HepG2 (cell line): ENCODE results near the gene SKI. TPM values are rescaled to one million over a fixed set of nuclear protein-coding genes. Genes with fewer than 3 reads are reported as not detected.

ENCODE experiments used
- CAMTA2 ChIP-seq: sonication (generic); formaldehyde crosslinking; IDR thresholded peaks from 2 replicates; pipeline ENCODE4 v1.4.0; 2020; ENCODE audit warnings: mild to moderate bottlenecking, missing genetic modification reagents, borderline replicate concordance
- CBX5 ChIP-seq: sonication (generic); formaldehyde crosslinking; IDR thresholded peaks from 2 replicates; pipeline ENCODE4 v1.4.0; 2020; ENCODE audit warnings: missing genetic modification reagents, borderline replicate concordance
- DNMT1 ChIP-seq: sonication (generic); formaldehyde crosslinking; IDR thresholded peaks from 2 replicates; pipeline ENCODE4 v1.5.1; 2020; ENCODE audit warnings: mild to moderate bottlenecking, missing genetic modification reagents
- EEA1 ChIP-seq: sonication (generic); formaldehyde crosslinking; IDR thresholded peaks from 2 replicates; pipeline ENCODE4 v1.5.1; 2020; ENCODE audit warnings: mild to moderate bottlenecking, missing genetic modification reagents, borderline replicate concordance
- ERF ChIP-seq: IDR thresholded peaks from 2 replicates; pipeline ENCODE4 v1.6.1; 2018; ENCODE audit warnings: missing biosample characterization, missing genetic modification reagents
- HDAC1 ChIP-seq: sonication (generic); formaldehyde crosslinking; IDR thresholded peaks from 2 replicates; pipeline ENCODE4 v1.5.1; 2020; ENCODE audit warnings: mild to moderate bottlenecking, missing genetic modification reagents
- HDAC6 ChIP-seq: fragments of 200-600 bp; sonication (generic); IDR thresholded peaks from 2 replicates; pipeline ENCODE4 v1.7.0; 2017; ENCODE audit warnings: mild to moderate bottlenecking, antibody characterized with exemption, low read length, low read depth
- HNRNPK ChIP-seq: fragments of 200-400 bp; formaldehyde crosslinking; IDR thresholded peaks from 2 replicates; pipeline ENCODE4 v1.6.1; 2018; ENCODE audit warnings: low read length, low read depth, moderate library complexity, mild to moderate bottlenecking; ENCODE audit not compliant: poor library complexity, severe bottlenecking
- HNRNPUL1 ChIP-seq: fragments of 200-400 bp; formaldehyde crosslinking; IDR thresholded peaks from 2 replicates; pipeline ENCODE4 v1.6.1; 2017; ENCODE audit warnings: low read depth, mild to moderate bottlenecking, low read length, moderate library complexity
- MBD4 ChIP-seq: IDR thresholded peaks from 2 replicates; pipeline ENCODE4 v1.6.1; 2012; ENCODE audit warnings: low read length, inconsistent platforms, borderline replicate concordance
- MED13 ChIP-seq: sonication (generic); formaldehyde crosslinking; IDR thresholded peaks from 2 replicates; pipeline ENCODE4 v1.5.0; 2020; ENCODE audit warnings: missing genetic modification reagents
- PCBP2 ChIP-seq: fragments of 200-400 bp; formaldehyde crosslinking; optimal IDR thresholded peaks from 2 replicates; pipeline ENCODE3; 2018; ENCODE audit warnings: low read length, low read depth; ENCODE audit not compliant: poor library complexity, severe bottlenecking
- POLR2A ChIP-seq, 2 experiments: IDR thresholded peaks; 2 replicates each; pipeline ENCODE4 v1.6.1; 2011; ENCODE audit warnings: low read depth in 2 of 2, low read length in 2 of 2, mild to moderate bottlenecking in 1 of 2, moderate library complexity in 1 of 2; ENCODE audit not compliant: insufficient read depth in 1 of 2
- POLR2G ChIP-seq: fragments of 200-400 bp; formaldehyde crosslinking; IDR thresholded peaks from 2 replicates; pipeline ENCODE4 v1.6.1; 2018; ENCODE audit warnings: mild to moderate bottlenecking, low read depth, low read length, moderate library complexity
- SMARCC2 ChIP-seq: fragments of 450-650 bp; IDR thresholded peaks from 2 replicates; pipeline ENCODE4 v1.6.1; 2017; ENCODE audit warnings: antibody characterized with exemption, mild to moderate bottlenecking
- ZFP1 ChIP-seq: IDR thresholded peaks from 2 replicates; pipeline ENCODE4 v1.6.1; 2016
- ZFYVE20 ChIP-seq: sonication (generic); formaldehyde crosslinking; IDR thresholded peaks from 2 replicates; pipeline ENCODE4 v1.8.0; 2023; ENCODE audit warnings: low read depth, mild to moderate bottlenecking, moderate library complexity, missing genetic modification reagents, borderline replicate concordance
- ZNF160 ChIP-seq: sonication (generic); formaldehyde crosslinking; IDR thresholded peaks from 2 replicates; pipeline ENCODE4 v1.8.0; 2022; ENCODE audit warnings: mild to moderate bottlenecking, inconsistent platforms, missing genetic modification reagents
- ZNF558 ChIP-seq: sonication (generic); formaldehyde crosslinking; IDR thresholded peaks from 2 replicates; pipeline ENCODE4 v1.9.0; 2022; ENCODE audit warnings: mild to moderate bottlenecking, missing genetic modification reagents, borderline replicate concordance
- ZNF737 ChIP-seq: sonication (generic); formaldehyde crosslinking; IDR thresholded peaks from 2 replicates; pipeline ENCODE4 v1.5.0; 2020; ENCODE audit warnings: missing genetic modification reagents, mild to moderate bottlenecking, borderline replicate concordance
- ZNF747 ChIP-seq: sonication (generic); formaldehyde crosslinking; IDR thresholded peaks from 2 replicates; pipeline ENCODE4 v1.8.1; 2023; ENCODE audit warnings: missing genetic modification reagents, mild to moderate bottlenecking, borderline replicate concordance
- polyA plus RNA-seq, 8 experiments: library from polyadenylated mRNA; depleted of rRNA in 3 of 8; stranded (reverse) in 7 of 8; unstranded in 1 of 8; fragments of >200 nt; fragmentation: Illumina TruSeq in 4 of 8; extraction: Trizol in 4 of 8; gene quantifications; 2 replicates each; pipeline versions ENCODE4 v1.2.1 to v1.2.3, GENCODE V29; 2011 to 2016; ENCODE audit warnings: low read depth in 4 of 8, missing spikeins in 1 of 8, mixed read lengths in 1 of 8; ENCODE audit not compliant: insufficient read depth in 1 of 8
- total RNA-seq, 5 experiments: library from RNA; depleted of rRNA; stranded (reverse); fragments of >200 nt; fragmentation: Illumina TruSeq; extraction: Trizol; gene quantifications; 2 replicates each; pipeline ENCODE4 v1.2.3, GENCODE V29; 2016; ENCODE audit warnings: low read depth in 1 of 5
- TF ChIP-seq, protein P1 (sequence below): sonication (generic); formaldehyde crosslinking; IDR thresholded peaks from 2 replicates; pipeline ENCODE4 v1.5.0; 2020; ENCODE audit warnings: mild to moderate bottlenecking, missing genetic modification reagents
- TF ChIP-seq, protein P2 (sequence below): sonication (generic); formaldehyde crosslinking; IDR thresholded peaks from 2 replicates; pipeline ENCODE4 v1.4.0; 2020; ENCODE audit warnings: mild to moderate bottlenecking, missing genetic modification reagents
- TF ChIP-seq, protein P3 (sequence below): sonication (generic); formaldehyde crosslinking; IDR thresholded peaks from 2 replicates; pipeline ENCODE4 v1.9.0; 2022; ENCODE audit warnings: low read depth, missing genetic modification reagents
- TF ChIP-seq, protein P4 (sequence below): sonication (generic); formaldehyde crosslinking; IDR thresholded peaks from 2 replicates; pipeline ENCODE4 v1.4.0; 2020; ENCODE audit warnings: mild to moderate bottlenecking, missing genetic modification reagents
- TF ChIP-seq, protein P5 (sequence below): IDR thresholded peaks from 2 replicates; pipeline ENCODE4 v1.6.1; 2012; ENCODE audit warnings: inconsistent platforms

The SKI gene
- total and polyA plus RNA-seq, 2 of the 13 experiments (the other 11 are each of a cell fraction or from before 2014, with no cell fraction given): 4.7 to 6.9 TPM

DNA sequence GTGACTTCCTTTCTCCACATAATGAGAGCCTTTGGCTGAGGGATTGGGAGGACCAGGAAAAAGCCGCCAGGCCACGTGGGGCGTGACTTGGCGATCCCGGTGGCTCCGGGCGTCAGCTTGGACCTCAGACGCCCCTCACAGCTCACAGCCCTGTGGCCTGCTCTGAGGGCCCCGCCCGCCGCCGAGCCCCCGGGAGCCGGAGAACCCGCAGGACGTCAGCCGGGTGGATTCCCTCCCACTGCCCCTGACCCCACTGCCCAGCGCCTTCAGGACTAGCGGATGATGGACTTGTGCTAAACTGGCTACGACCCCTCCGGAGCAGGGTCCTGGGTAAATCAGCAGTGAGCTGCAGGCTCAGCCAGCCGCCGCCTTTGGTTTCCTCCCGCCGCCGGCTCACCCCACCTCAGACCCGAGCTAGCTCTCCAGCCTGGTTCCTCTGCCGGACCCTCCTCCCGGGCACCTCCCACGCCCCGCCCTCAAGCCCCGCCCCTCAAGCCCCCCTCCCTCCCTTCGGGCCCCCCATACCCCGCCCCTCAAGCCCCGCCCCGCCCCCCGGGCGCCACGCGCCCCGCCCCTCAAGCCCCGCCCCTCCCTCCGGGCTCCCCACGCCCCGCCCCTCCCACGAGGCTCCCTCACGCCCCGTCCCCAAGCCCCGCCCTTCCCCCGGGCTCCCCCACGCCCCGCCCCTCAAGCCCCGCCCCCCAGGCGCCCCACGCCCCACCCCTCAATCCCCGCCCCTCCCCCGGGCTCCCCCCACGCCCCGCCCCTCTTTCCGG, 23.5 kb upstream of the SKI start (continued):
- TF ChIP-seq, protein P1, sequence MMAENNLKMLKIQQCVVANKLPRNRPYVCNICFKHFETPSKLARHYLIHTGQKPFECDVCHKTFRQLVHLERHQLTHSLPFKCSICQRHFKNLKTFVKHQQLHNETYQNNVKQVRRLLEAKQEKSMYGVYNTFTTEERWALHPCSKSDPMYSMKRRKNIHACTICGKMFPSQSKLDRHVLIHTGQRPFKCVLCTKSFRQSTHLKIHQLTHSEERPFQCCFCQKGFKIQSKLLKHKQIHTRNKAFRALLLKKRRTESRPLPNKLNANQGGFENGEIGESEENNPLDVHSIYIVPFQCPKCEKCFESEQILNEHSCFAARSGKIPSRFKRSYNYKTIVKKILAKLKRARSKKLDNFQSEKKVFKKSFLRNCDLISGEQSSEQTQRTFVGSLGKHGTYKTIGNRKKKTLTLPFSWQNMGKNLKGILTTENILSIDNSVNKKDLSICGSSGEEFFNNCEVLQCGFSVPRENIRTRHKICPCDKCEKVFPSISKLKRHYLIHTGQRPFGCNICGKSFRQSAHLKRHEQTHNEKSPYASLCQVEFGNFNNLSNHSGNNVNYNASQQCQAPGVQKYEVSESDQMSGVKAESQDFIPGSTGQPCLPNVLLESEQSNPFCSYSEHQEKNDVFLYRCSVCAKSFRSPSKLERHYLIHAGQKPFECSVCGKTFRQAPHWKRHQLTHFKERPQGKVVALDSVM: no peak
- TF ChIP-seq ZNF747 (CRISPR knock-in tag) (no peak), MBD4 (no peak), HNRNPK (peak; percentile 88), ZNF737 (CRISPR knock-in tag) (no peak), EEA1 (CRISPR knock-in tag) (no peak), ZFP1 (CRISPR knock-in tag) (no peak), SMARCC2 (no peak), ERF (peak; percentile 53), ZFYVE20 (CRISPR knock-in tag) (no peak), POLR2A (IDR thresholded peaks at IDR 0.05; ENCODE audit: insufficient read depth in 1 of 2, low read depth in 2 of 2, low read length in 2 of 2) (no peak), CBX5 (CRISPR knock-in tag) (no peak), HDAC6 (no peak), POLR2G (peak; percentile 51; the same call in 1 of the 2 replicates), ZNF558 (0 out of 2 replicates have a peak, but pooled peaks have one; percentile 29), PCBP2 (no peak), HNRNPUL1 (no peak), HDAC1 (CRISPR knock-in tag) (peak; percentile 50; the same call in 1 of the 2 replicates), MED13 (CRISPR knock-in tag) (no peak), DNMT1 (CRISPR knock-in tag) (no peak), ZNF160 (CRISPR knock-in tag) (no peak), CAMTA2 (CRISPR knock-in tag) (no peak)
- TF ChIP-seq, protein P2, sequence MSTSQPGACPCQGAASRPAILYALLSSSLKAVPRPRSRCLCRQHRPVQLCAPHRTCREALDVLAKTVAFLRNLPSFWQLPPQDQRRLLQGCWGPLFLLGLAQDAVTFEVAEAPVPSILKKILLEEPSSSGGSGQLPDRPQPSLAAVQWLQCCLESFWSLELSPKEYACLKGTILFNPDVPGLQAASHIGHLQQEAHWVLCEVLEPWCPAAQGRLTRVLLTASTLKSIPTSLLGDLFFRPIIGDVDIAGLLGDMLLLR: peak; percentile 67; the same call in 1 of the 2 replicates
- TF ChIP-seq, protein P3, sequence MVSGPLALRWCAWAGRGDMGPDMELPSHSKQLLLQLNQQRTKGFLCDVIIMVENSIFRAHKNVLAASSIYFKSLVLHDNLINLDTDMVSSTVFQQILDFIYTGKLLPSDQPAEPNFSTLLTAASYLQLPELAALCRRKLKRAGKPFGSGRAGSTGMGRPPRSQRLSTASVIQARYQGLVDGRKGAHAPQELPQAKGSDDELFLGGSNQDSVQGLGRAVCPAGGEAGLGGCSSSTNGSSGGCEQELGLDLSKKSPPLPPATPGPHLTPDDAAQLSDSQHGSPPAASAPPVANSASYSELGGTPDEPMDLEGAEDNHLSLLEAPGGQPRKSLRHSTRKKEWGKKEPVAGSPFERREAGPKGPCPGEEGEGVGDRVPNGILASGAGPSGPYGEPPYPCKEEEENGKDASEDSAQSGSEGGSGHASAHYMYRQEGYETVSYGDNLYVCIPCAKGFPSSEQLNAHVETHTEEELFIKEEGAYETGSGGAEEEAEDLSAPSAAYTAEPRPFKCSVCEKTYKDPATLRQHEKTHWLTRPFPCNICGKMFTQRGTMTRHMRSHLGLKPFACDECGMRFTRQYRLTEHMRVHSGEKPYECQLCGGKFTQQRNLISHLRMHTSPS (CRISPR knock-in tag): peak; percentile 63; the same call in 1 of the 2 replicates
- TF ChIP-seq, protein P4, sequence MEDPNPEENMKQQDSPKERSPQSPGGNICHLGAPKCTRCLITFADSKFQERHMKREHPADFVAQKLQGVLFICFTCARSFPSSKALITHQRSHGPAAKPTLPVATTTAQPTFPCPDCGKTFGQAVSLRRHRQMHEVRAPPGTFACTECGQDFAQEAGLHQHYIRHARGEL (CRISPR knock-in tag): no peak
- TF ChIP-seq, protein P5, sequence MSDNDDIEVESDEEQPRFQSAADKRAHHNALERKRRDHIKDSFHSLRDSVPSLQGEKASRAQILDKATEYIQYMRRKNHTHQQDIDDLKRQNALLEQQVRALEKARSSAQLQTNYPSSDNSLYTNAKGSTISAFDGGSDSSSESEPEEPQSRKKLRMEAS: 0 out of 2 replicates have a peak, but pooled peaks have one; percentile 49
